Epidermal melanocyte (primary cell): ENCODE data around the gene HAGHL.

ENCODE experiments used
- DNase-seq: peaks from one replicate; pipeline ENCODE4 v3.0.0; 2011; ENCODE audit warnings: low spot score; ENCODE audit not compliant: insufficient read length

HAGHL gene

GRCh38 chr16:754656-755055 lies 27.8 kb downstream of the HAGHL start:
- no peak for DNase-seq

- DNase-seq: no peak
Observed at GRCh38 chr16:756428-756827, 29.5 kb downstream of the HAGHL start.

- no peak for DNase-seq
Observed at GRCh38 chr16:759110-759910, 32.4 kb downstream of the HAGHL start.

GRCh38 chr16:760065-760464 lies 33.2 kb downstream of the HAGHL start:
- no peak for DNase-seq

- DNase-seq: no peak
Observed at GRCh38 chr16:760545-761343, 33.8 kb downstream of the HAGHL start, which contains the start of gene MSLN. MSLN (plus strand) TSS chr16:760734; CDS start chr16:762681, 1,947 bp downstream.

GRCh38 chr16:761625-762513 lies 35.0 kb downstream of the HAGHL start:
- DNase-seq: no peak

- DNase-seq: no peak
Observed at GRCh38 chr16:762595-763268, 35.8 kb downstream of the HAGHL start.

- DNase-seq: no peak
Observed at GRCh38 chr16:763369-764183, 36.7 kb downstream of the HAGHL start.

GRCh38 chr16:764184-764750 lies 37.4 kb downstream of the HAGHL start:
- no peak for DNase-seq

GRCh38 chr16:764848-765487 lies 38.1 kb downstream of the HAGHL start:
- DNase-seq: no peak

GRCh38 chr16:765488-765865 lies 38.6 kb downstream of the HAGHL start:
- DNase-seq: no peak

- DNase-seq: no peak
Observed at GRCh38 chr16:766008-766819, 39.3 kb downstream of the HAGHL start.

- no peak for DNase-seq
Observed at GRCh38 chr16:766820-767640, 40.1 kb downstream of the HAGHL start.

GRCh38 chr16:767743-768235 lies 40.9 kb downstream of the HAGHL start:
- no peak for DNase-seq

- no peak for DNase-seq
Observed at GRCh38 chr16:768428-768827, 41.5 kb downstream of the HAGHL start.

- DNase-seq: no peak
Observed at GRCh38 chr16:769184-769784, 42.4 kb downstream of the HAGHL start.

- DNase-seq: no peak
Observed at GRCh38 chr16:769934-770333, 43.0 kb downstream of the HAGHL start.
